ENCODE results near the gene CAPN3.

DNA sequence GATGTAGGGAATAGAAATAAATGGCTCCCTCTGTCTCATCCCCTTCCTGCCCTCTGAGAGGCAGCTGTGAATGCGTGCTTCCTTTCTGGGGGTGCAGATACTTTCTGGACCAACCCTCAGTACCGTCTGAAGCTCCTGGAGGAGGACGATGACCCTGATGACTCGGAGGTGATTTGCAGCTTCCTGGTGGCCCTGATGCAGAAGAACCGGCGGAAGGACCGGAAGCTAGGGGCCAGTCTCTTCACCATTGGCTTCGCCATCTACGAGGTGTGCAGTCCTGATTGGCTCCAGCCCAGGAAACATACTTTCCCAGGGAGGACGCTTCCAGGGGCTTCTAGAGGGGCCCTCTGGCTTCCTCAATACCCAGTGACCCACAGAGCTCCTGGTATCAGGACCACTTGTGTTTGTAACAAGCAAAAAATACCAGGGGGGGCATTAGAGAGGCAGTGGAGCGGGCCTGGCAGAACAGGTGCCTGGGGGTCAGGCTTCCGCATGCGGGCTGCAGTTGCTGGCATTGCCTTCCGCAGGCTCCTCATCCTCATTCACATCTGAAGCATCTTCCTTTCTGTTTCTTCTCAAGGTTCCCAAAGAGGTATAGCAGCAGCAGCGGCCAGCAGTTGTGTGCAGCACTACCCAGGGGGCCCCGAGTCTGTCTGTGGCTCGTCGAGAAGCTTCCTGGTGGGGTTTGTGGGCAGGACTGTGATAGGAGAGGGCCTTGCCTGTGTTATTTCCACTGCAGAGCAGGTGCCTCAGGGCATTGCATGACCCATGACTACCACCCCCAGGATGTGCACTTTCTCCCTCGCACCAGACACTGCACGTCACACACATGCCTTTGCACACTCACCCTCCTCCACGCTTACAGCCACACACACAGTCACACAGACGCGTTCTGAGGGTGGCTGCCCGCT is 42.5 kb downstream of the CAPN3 start:
- TF ChIP-seq, protein P1, sequence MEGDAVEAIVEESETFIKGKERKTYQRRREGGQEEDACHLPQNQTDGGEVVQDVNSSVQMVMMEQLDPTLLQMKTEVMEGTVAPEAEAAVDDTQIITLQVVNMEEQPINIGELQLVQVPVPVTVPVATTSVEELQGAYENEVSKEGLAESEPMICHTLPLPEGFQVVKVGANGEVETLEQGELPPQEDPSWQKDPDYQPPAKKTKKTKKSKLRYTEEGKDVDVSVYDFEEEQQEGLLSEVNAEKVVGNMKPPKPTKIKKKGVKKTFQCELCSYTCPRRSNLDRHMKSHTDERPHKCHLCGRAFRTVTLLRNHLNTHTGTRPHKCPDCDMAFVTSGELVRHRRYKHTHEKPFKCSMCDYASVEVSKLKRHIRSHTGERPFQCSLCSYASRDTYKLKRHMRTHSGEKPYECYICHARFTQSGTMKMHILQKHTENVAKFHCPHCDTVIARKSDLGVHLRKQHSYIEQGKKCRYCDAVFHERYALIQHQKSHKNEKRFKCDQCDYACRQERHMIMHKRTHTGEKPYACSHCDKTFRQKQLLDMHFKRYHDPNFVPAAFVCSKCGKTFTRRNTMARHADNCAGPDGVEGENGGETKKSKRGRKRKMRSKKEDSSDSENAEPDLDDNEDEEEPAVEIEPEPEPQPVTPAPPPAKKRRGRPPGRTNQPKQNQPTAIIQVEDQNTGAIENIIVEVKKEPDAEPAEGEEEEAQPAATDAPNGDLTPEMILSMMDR (IDR thresholded peaks at IDR 0.05): no peak
- TF ChIP-seq POLR2A (IDR thresholded peaks at IDR 0.05): no peak

All from sigmoid colon (tissue), 3 donors.